GM18868 (cell line): ENCODE measurements around the gene LSMEM2.

Experiments
- ATAC-seq: cut with Tn5 transposase; IDR thresholded peaks from one replicate; pipeline ENCODE4 v1.9.1; 2021; ENCODE audit warnings: mild to moderate bottlenecking, moderate library complexity; ENCODE audit not compliant: unreplicated experiment

LSMEM2 gene

GRCh38 chr3:50337175-50337861 is 58.4 kb downstream of the LSMEM2 start:
- peak; percentile 76 for ATAC-seq
